SH-SY5Y (cell line): ENCODE results near the gene TMEM164.

Experiments
- GATA2 ChIP-seq: IDR thresholded peaks from 2 replicates; pipeline ENCODE4 v1.6.1; 2011; ENCODE audit warnings: mild to moderate bottlenecking, low read depth, low read length
- GATA3 ChIP-seq: IDR thresholded peaks from 2 replicates; pipeline ENCODE4 v1.6.1; 2011; ENCODE audit warnings: low read depth, mild to moderate bottlenecking, low read length, moderate library complexity

DNA sequence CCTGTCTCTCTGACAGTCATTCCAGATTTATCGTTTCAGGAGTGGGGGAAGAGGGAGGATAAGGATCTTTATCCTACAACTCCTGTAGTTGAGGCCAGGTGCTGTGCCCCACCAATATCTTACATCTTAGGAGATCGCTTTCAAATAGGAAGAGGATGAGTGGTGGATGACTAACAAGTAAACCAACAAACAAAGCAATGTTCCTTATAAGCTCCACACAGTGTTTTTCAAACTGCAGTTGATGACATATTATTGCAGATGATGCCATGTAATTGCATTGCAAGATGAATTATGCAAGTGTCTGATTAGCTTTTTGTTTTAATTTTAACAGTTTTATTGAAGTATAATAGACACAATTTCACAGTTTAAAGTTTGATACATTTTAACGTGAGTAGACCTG lies 35.8 kb upstream of the TMEM164 start:
- TF ChIP-seq GATA2 (no peak), GATA3 (no peak)
